ENCODE measurements around the gene MAPK10. TPM values are rescaled to one million over a fixed set of nuclear protein-coding genes. Genes with fewer than 3 reads are reported as not detected.
"Not testable (repeated sequence)": the region's sequence is repeated elsewhere in the genome, so short reads cannot be mapped to it uniquely, and the experiment has no call there.

The MAPK10 gene
- total RNA-seq, 1 experiment from 2014 or later: 19.8 TPM

- no peak for DNase-seq (ENCODE audit: low read depth)
- in situ Hi-C loops (cut with HindIII; ENCODE audit: low pct_unique_long_range_greater_than_20kb, low sequenced_read_pairs): no loop called here
Measured at GRCh38 chr4:86356425-86357210, 3.2 kb downstream of the MAPK10 start.

DNA sequence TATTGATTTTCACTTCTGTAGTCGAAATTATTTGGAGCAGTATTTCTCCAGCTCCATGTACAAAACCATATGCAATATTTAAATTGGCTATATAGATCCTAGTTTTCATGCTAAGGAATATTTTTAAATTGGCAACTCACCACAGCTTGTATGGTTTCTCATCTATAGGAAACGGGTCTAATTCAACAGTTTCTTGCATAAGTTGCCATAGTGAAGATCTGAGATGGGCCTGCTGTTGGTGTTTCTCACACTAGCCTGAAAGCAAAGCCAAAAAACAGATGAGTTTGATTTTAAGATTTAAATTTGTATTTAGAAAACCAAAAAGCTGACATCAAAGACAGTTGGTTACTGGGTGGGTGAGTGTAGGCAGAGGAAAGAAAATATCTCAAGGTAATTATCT is 5.5 kb downstream of the MAPK10 start:
- in situ Hi-C loops (cut with HindIII; ENCODE audit: low pct_unique_long_range_greater_than_20kb, low sequenced_read_pairs): no loop called here
- no peak for DNase-seq (ENCODE audit: low read depth)

DNA sequence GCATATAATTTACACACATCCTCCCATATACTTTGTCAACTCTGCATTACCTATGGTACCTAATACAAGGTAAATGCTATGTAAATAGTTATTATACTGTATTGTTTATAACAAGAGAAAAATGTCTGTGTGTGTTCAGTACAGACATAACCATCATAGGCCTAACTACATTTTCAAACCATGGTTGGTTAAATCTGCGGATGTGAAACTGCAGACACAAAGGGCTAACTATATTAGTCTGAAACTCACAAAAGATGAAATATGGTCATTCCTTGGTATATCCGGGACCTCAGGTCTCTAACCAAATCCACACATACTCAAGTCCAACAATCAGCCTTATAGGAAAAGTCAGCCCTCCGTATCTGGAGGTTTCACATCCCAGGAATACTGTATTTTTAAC is 13.5 kb downstream of the MAPK10 start:
- in situ Hi-C loops (cut with HindIII; ENCODE audit: low pct_unique_long_range_greater_than_20kb, low sequenced_read_pairs): no loop called here

GRCh38 chr4:86344127-86344526 is 15.7 kb downstream of the MAPK10 start:
- DNase-seq (ENCODE audit: low read depth): no peak
- in situ Hi-C loops (cut with HindIII; ENCODE audit: low pct_unique_long_range_greater_than_20kb, low sequenced_read_pairs): no loop called here

More for the DNA sequence above, 13.5 kb downstream of the MAPK10 start:
- no peak for DNase-seq (ENCODE audit: low read depth)

DNA sequence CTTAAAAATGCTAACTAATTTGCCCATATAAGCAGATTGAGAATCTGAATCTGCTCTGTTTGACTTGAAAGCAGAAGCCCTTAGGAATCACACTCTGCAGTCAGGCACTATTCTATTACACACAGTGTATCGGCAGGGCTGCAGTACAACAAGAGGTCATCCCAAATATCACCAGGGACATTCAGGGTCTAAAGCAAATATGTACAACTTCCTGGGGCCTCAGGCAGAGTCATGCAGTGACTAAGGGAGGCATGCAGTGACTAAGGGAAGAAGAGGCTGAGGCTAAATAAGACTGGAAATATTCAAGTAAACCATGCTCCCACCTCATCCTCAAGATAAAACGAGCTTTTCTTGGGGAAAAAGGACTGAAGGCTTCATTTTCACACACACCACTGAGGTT is 20.9 kb downstream of the MAPK10 start:
- in situ Hi-C loops (cut with HindIII; ENCODE audit: low pct_unique_long_range_greater_than_20kb, low sequenced_read_pairs): no loop called here
- DNase-seq (ENCODE audit: low read depth): peak; percentile 48

GRCh38 chr4:86338521-86338920 is 21.3 kb downstream of the MAPK10 start:
- in situ Hi-C loops (cut with HindIII; ENCODE audit: low pct_unique_long_range_greater_than_20kb, low sequenced_read_pairs): no loop called here
- DNase-seq (ENCODE audit: low read depth): no peak

- no peak for DNase-seq (ENCODE audit: low read depth)
- in situ Hi-C loops (cut with HindIII; ENCODE audit: low pct_unique_long_range_greater_than_20kb, low sequenced_read_pairs): no loop called here
Measured at GRCh38 chr4:86334020-86334750, 25.7 kb downstream of the MAPK10 start.

DNA sequence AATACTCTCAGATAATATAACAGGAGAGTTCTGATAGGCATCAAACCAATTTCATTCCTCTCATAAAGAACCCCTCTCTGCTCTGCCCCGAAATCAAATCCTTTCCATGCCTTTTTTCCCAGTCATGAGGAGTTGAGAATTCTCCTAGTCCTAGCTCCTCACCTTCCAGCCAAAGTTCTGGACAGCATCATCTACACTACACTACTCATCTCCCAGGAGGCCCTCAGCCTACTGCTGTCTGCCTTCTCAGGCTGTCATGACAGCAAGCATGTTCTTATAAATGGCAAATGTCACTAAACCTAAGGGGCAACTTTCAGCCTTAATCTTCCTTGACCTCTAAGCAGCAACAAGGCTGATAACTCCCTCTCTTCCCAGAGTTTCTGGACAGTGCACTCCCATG is 26.6 kb downstream of the MAPK10 start:
- in situ Hi-C loops (cut with HindIII; ENCODE audit: low pct_unique_long_range_greater_than_20kb, low sequenced_read_pairs): no loop called here
- no peak for DNase-seq (ENCODE audit: low read depth)

GRCh38 chr4:86330961-86331742 is 28.7 kb downstream of the MAPK10 start:
- in situ Hi-C loops (cut with HindIII; ENCODE audit: low pct_unique_long_range_greater_than_20kb, low sequenced_read_pairs): no loop called here
- DNase-seq (ENCODE audit: low read depth): no peak

DNA sequence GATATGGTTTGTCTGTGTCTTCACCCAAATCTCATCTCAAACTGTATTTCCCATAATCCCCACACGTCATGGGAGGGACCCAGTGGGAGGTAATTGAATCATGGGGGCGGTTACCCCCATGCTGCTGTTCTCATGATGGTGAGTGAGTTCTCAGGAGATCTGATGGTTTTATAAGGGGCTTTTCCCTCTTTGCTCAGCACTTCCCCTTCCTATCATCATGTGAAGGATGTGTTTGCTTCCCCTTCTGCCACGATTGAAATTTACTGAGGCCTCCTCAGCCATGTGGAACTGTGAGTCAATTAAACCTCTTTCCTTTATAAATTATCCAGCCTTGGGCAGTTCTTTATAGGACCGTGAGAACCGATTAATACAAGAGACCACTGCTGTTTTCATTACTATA is 29.4 kb downstream of the MAPK10 start:
- DNase-seq (ENCODE audit: low read depth); in situ Hi-C loops (cut with HindIII; ENCODE audit: low pct_unique_long_range_greater_than_20kb, low sequenced_read_pairs): not testable (repeated sequence)

DNA sequence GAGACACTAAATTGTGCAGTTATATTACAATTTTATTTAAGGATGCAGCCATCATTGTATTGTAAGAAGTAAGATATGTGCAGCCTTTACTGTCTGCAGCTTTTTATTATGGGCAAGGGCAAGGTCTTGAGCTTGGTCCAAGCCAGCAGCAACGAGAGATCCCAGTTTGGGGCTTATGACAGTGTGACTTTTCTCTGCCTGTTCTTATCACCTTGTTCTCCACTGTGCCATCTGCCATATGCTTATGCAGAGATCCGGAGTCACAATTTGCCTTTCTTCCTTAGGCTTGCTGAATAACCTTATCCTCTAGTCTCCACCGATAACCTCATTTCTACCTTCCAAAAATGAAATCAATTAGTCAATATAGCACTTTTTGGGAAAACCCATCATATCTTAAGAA is 30.4 kb downstream of the MAPK10 start:
- no peak for DNase-seq (ENCODE audit: low read depth)
- in situ Hi-C loops (cut with HindIII; ENCODE audit: low pct_unique_long_range_greater_than_20kb, low sequenced_read_pairs): no loop called here

DNA sequence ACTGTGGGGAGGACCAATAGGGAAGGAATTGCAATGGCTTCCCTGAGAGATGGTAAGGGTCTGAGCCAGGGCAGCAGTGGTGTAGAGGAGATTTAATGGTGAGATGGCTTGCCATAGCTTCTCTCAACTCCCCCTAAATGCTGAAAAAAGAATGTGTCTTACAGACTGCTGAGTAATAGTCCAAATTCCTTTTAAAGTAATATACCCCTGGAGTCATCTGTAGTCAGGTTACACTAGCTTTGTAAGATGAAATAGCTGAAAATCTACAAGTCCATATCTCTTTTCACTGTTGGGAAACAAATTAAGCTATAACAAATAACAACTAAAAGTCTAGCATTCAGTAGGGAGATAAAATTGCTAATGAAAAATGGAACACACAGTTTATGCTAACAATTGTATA is 33.5 kb downstream of the MAPK10 start:
- in situ Hi-C loops (cut with HindIII; ENCODE audit: low pct_unique_long_range_greater_than_20kb, low sequenced_read_pairs): no loop called here
- DNase-seq (ENCODE audit: low read depth): no peak

GRCh38 chr4:86319390-86319789 is 40.5 kb downstream of the MAPK10 start:
- in situ Hi-C loops (cut with HindIII; ENCODE audit: low pct_unique_long_range_greater_than_20kb, low sequenced_read_pairs): no loop called here
- no peak for DNase-seq (ENCODE audit: low read depth)

DNA sequence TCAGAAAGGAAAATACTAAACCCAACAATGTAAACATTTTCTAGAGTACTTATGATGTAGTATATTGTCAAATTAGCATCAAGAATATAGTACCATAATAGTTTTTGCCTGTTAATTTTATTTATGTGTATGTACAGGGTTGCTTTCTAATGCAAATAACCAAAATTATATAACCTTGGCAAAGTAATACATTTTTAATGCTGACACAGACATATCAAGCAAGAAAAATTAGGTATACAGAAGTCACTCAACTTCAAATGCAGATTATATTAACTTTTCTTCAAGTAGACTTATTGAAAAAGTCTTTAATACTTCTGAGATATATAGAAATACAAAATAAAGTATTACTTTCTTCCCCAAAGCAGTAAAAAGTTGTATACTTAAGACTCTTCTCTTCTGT is 44.3 kb downstream of the MAPK10 start:
- no peak for DNase-seq (ENCODE audit: low read depth)
- in situ Hi-C loops (cut with HindIII; ENCODE audit: low pct_unique_long_range_greater_than_20kb, low sequenced_read_pairs): no loop called here

DNA sequence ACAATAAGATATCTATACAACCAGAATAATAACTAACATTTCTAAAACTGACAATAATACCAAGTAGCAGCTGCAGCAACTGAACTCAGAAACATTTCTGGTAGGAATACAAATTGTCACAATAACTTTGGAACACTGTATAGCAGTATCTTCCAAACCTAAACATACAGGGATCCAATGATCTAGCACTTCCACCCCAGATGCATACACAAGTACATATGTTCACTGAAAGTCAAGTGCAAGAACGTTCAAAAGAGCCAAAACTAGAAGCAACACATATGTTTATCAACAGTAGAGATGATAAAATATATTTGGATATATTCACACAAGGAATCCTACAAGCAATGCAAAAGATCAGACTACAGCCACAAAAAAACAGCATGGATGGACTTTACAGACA is 46.2 kb downstream of the MAPK10 start:
- in situ Hi-C loops (cut with HindIII; ENCODE audit: low pct_unique_long_range_greater_than_20kb, low sequenced_read_pairs): no loop called here
- DNase-seq (ENCODE audit: low read depth): no peak

DNA sequence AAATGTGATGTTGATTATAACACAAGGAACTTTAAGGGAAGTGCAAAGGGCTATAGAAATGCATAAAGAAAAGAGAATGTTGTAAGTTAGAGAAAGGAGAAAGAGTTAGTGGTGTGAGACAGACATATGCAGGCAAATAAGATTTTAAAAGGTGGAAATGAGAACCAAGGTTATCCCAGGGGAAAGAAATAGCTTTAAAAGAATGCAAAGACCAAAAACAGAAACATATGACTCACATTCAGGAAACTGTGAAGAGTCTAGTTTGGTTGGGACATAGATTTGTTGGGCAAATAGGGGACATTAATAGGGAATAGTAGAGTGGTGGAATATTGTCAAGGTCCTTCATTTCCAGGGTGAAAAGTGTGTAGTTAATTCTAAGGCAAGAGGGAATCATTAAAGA is 52.4 kb downstream of the MAPK10 start:
- in situ Hi-C loops (cut with HindIII; ENCODE audit: low pct_unique_long_range_greater_than_20kb, low sequenced_read_pairs): no loop called here
- DNase-seq (ENCODE audit: low read depth): no peak

GRCh38 chr4:86306816-86307215 is 53.0 kb downstream of the MAPK10 start:
- DNase-seq (ENCODE audit: low read depth): no peak
- in situ Hi-C loops (cut with HindIII; ENCODE audit: low pct_unique_long_range_greater_than_20kb, low sequenced_read_pairs): no loop called here

- in situ Hi-C loops (cut with HindIII; ENCODE audit: low pct_unique_long_range_greater_than_20kb, low sequenced_read_pairs): no loop called here
- no peak for DNase-seq (ENCODE audit: low read depth)
Measured at GRCh38 chr4:86302830-86303229, 57.0 kb downstream of the MAPK10 start.

DNA sequence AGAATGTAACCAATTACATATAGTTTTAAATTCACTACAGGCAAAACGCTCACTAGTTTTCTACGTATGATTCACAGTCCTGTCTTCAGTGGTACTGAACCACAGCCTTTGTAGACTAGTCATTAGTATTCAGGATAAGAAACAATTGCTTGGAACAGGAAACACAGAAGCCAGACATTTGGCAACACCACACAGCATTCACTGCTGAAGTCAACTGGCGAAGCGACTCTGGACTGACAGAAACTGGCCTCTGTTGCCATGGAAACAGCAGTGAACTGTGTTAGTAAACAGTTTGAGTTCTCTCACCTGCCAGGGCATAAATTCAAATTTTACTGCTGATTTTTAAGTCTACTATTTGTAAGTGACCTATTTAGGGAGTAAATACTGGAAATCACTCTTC is 57.6 kb downstream of the MAPK10 start:
- in situ Hi-C loops (cut with HindIII; ENCODE audit: low pct_unique_long_range_greater_than_20kb, low sequenced_read_pairs): no loop called here
- DNase-seq (ENCODE audit: low read depth): no peak
